ENCODE results near the gene FXR1.

FXR1 gene

DNA sequence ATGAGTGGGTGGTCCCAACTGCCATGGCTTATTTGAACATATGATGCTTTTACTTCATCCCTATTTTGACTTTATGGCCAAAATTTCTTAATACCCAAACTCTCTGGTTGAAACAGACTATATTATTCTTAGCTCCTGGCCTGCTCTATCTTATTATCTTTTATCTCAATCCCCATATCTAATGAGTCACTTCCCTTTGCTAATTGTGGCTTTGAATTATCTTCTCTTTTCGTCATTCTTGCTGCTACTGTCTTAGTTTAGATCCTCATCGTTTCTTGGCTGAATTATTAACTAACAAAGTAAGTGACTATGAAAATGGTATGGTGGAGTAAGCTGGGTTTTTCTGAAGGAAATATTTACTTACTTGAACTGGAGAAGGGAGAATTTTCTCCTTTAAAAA lies 105.2 kb downstream of the FXR1 start:
- DNase-seq (ENCODE audit: low read depth): no peak
- TF ChIP-seq, protein P1, sequence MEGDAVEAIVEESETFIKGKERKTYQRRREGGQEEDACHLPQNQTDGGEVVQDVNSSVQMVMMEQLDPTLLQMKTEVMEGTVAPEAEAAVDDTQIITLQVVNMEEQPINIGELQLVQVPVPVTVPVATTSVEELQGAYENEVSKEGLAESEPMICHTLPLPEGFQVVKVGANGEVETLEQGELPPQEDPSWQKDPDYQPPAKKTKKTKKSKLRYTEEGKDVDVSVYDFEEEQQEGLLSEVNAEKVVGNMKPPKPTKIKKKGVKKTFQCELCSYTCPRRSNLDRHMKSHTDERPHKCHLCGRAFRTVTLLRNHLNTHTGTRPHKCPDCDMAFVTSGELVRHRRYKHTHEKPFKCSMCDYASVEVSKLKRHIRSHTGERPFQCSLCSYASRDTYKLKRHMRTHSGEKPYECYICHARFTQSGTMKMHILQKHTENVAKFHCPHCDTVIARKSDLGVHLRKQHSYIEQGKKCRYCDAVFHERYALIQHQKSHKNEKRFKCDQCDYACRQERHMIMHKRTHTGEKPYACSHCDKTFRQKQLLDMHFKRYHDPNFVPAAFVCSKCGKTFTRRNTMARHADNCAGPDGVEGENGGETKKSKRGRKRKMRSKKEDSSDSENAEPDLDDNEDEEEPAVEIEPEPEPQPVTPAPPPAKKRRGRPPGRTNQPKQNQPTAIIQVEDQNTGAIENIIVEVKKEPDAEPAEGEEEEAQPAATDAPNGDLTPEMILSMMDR (conservative IDR thresholded peaks at IDR 0.05; ENCODE audit: control insufficient read depth, insufficient read depth, low read depth, low read length): no peak
- no peak overlapping the region for H3K4me3 ChIP-seq (ENCODE audit: control insufficient read depth, low read depth, low read length)

GRCh38 chr3:181025204-181025603 lies 112.7 kb downstream of the FXR1 start:
- TF ChIP-seq, protein P1 (conservative IDR thresholded peaks at IDR 0.05; ENCODE audit: control insufficient read depth, insufficient read depth, low read depth, low read length): no peak
- DNase-seq (ENCODE audit: low read depth): no peak

DNA sequence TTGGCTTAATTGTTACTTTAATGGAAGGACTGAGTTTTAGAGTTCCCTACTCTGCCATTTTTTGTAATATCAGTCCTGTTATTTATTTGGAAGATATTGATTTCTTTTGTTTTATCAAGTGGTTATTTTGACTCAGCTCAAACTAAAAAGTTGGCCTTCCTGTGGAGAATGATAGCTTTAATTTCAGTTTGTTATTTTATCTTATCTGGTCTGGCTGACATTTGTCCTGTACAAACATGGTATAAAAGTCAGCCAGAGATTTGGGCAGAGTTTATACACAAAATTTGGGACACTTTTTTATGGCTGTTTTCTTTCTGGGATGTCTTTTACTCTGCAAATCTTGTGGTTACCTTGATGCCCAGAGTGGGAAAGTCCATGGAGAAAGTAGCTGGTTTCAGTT lies 118.5 kb downstream of the FXR1 start:
- DNase-seq (ENCODE audit: low read depth): no peak
- TF ChIP-seq, protein P1 (conservative IDR thresholded peaks at IDR 0.05; ENCODE audit: control insufficient read depth, insufficient read depth, low read depth, low read length): no peak

More at GRCh38 chr3:181025204-181025603, 112.7 kb downstream of the FXR1 start:
- no peak overlapping the region for H3K4me3 ChIP-seq (ENCODE audit: control insufficient read depth, low read depth, low read length)

More for the DNA sequence above, 118.5 kb downstream of the FXR1 start:
- no peak overlapping the region for H3K4me3 ChIP-seq (ENCODE audit: control insufficient read depth, low read depth, low read length)

All from fibroblast of mammary gland (primary cell).